NCI-H526 (cell line): ENCODE results near the gene TDRD10.
"Not testable (repeated sequence)": the region's sequence is repeated elsewhere in the genome, so short reads cannot be mapped to it uniquely, and the experiment has no call there.

Experiments used
- DNase-seq, 2 experiments: peaks; one replicate each; lab custom pipeline; 2025; lab: John Stamatoyannopoulos, UW

Gene TDRD10

DNA sequence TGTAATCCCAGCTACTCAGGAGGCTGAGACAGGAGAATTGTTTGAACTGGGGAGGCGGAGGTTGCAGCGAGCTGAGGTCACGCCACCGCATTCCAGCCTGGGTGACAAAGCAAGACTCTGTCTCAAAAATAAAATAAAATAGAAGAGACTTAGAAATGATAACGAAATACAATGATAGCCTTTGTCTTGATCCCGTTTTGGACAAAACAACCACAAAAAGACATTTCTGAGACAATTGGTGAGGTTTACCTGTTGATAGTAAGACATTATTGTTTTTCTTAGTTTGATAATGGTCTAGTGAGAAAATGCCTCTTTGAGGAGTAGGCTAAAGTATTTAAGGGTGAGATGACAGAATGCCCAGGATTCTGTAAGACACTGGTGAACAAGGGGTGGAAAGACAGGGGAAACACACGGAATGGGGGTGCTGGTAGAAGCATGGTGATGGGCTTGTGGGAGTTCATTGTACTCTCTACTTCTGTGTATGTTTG is 12.1 kb downstream of the TDRD10 start:
- DNase-seq, result no peak

DNA sequence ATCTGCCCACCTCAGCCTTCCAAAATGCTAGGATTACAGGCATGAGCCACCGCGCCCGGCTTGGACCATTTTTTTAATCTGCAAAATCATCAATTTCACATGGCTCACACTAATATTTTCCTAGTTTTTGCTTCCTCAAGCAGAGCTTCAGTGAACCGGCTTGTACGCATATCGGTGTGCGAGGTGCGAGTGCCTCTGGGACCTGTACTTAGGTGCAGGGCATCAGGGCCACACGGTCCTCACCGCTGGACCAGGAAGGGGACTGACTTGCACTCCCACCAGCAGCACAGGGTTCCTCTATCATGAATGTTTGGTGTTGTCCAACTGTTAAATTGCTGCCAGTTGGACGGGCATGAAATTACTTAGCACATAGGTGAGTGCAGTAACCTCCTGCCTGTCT is 15.6 kb downstream of the TDRD10 start:
- no peak for DNase-seq

DNA sequence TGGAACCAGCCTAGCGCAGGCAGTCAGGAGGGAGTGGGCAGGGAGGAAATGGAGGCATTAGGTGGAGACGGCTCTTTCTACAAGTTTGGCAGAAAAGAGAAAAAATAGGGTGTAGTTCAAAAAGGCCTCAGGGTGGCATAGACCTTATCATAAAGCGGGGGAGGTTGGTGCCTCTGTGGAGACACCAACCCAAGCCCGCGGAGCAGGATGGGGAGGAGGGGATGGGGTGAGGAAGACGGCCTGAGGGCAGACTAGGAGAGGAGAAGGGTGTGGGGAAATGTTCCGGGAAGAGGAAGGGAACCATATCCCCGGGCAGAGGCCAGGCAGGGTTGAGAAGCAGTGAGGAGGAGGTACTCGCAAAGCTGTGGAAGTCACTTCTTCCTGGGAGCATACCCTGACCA is 17.6 kb downstream of the TDRD10 start:
- DNase-seq, result peak in 1 of 2 experiments; percentile 64

DNA sequence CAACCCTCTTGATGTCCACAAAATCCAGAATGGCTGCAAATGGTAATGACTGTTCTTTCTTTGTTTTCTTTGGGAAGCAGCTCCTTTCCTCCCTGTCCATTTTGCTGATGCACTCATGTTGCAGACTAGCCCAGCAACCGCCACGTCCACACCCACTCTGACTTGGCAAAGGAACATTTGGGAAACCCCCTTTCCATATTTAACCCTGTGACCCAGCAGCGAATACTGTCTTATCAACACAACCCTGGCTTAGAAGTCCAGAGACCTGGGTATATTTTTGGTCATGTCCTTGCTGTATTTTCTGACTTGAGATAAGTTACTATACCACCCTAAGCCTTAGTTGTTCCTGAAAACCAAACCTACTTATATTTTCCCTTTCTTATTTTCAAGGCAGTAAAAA is 18.3 kb downstream of the TDRD10 start:
- DNase-seq, result no peak

DNA sequence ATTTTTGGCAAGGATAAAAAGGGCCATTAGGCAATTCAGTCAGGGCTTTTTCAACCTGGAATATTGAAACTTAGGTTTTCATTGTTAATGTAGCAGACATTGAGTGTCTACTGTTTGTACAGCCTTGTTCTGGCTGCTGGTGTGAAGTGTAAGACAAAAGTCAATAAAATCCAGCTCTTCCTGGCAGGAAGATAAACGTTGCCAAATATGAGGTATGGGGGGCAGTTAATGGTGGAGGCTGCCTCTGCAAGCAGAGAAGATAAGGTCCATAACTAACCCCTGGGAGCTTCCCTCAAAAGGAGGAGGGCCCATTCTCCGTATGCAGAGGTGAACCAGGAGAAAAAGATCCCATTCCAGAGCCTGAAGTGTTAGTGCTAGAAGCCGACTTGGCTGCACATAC is 19.7 kb downstream of the TDRD10 start:
- DNase-seq, result no peak

DNA sequence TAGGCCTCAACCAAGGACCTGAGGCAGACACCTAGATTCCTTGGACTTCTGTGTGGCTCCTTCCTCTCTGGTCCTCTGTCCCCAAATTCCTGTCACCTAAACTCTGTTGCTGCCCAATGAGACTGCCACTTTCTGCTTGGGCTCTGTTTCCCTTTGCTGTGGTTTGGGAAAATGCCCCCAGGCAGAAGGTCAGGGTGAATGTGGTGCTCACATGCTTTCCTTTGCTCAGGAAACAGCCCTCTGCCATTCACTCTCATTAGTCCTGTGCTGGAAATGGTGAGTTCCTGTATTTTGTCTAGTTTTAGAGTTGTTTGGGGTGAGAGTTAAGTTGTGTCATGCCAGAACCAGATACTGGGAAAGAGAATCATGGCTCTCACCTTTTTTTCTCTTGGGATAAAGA is 22.9 kb downstream of the TDRD10 start:
- no peak for DNase-seq

DNA sequence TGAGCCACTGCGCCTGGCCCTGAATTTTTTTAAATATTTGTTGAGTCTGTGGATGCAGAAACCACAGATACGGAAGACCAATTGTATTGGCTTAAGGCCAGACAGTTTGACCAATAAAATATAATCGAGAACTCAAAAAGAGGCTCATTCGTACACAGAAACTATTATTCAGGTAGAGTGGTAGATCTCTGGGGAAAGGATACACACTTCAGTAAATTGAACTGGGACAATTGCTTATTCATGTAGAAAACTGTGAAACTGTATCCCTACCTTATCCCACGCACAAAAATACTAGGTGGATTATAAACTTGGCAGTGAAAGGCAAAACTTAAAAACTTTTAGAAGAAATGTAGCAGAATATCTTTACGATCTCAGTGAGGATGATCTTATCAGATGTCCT is 25.2 kb downstream of the TDRD10 start:
- DNase-seq, result no peak

DNA sequence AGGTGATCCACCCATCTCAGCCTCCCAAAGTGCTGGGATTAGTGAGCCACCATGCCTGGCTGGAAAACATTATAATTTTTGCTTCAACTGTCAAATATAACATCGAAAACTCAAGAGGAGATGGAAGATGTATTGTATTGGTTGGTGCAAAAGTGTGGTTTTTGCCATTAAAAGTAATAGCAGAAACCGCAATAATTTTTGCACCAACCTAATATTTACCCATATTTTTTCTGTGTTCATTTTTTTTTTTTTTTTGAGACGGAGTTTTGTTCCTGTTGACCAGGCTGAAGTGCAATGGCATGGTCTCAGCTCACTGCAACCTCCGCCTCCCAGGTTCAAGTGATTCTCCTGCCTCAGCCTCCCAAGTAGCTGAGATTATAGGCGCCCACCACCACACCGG is 27.3 kb downstream of the TDRD10 start:
- DNase-seq, result no peak

DNA sequence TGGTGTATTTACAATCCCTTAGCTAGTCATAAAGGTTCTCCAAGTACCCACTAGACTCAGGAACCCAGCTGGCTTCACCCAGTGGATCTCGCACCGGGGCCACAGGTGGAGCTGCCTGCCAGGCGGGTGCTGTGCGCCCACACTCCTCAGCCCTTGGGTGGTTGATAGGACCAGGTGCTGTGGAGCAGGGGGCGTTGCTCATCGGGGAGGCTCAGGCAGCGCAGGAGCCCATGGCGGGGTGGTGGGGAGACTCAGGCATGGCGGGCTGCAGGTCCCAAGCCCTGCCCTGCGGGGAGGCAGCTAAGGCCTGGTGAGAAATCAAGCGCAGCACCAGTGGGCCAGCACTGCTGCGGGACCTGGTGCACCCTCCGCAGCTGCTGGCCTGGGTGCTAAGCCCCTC is 29.9 kb downstream of the TDRD10 start:
- DNase-seq, result not testable (repeated sequence)

DNA sequence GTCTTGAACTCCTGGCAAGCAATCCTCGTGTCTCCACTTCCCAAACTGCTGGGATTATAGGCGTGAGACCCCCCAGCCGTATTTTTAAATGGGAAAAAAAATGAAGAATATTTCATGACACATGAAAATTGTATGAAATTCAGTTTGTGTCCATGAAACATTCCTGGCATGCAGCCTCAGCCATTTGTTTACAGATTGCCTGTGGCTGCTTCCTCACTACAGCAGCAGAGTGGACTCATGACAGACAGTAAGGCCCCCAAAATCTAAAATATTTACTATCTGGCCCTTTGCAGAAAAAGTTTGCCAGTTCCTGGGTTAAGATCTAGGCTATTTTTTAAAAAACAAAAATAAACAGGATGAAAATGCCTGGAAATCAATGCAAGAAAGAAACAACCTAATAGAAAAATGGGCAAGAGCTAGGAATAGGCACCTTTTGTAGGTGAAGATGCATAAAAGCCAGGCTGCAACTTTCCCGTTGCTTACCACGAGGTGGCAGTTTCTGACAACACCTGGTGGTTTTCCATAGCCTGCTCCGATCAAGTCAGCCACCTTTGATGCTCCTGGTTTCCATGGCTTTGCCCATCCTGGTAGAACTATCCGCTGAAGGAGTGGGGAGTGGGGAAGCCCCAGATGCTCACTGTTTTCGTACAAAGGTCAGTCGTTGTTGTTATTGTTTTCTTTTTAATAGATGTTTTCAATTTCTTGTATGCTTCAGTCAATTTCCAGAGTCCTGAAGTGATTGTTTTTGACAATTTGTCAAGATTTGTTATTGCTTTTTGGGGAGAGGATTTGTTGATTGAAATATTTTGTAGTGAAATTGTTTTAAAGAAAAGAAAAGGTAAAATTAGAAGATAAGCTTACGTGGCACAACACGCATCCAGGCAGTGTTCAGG is 32.2 kb downstream of the TDRD10 start:
- DNase-seq, result peak; percentile 76 to 94

DNA sequence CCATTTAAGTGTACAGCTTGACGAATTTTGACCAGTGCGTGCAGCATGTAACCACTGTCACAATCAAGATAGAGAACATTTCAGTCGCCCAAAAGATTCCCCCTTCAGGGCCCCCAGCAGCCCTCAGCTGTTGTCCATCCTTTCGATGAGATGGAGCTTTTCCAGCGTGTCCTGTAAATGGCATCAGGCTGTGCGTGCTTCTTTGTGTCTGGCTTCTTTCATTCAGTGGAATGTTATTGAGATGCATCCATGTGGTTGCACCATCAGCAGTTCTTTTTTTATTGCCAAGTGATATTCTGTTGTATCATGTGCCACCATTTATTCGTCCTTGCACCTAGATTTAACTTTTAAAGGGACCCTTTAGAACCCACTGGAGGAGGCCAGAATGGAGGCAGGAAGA is 34.6 kb downstream of the TDRD10 start:
- no peak for DNase-seq

DNA sequence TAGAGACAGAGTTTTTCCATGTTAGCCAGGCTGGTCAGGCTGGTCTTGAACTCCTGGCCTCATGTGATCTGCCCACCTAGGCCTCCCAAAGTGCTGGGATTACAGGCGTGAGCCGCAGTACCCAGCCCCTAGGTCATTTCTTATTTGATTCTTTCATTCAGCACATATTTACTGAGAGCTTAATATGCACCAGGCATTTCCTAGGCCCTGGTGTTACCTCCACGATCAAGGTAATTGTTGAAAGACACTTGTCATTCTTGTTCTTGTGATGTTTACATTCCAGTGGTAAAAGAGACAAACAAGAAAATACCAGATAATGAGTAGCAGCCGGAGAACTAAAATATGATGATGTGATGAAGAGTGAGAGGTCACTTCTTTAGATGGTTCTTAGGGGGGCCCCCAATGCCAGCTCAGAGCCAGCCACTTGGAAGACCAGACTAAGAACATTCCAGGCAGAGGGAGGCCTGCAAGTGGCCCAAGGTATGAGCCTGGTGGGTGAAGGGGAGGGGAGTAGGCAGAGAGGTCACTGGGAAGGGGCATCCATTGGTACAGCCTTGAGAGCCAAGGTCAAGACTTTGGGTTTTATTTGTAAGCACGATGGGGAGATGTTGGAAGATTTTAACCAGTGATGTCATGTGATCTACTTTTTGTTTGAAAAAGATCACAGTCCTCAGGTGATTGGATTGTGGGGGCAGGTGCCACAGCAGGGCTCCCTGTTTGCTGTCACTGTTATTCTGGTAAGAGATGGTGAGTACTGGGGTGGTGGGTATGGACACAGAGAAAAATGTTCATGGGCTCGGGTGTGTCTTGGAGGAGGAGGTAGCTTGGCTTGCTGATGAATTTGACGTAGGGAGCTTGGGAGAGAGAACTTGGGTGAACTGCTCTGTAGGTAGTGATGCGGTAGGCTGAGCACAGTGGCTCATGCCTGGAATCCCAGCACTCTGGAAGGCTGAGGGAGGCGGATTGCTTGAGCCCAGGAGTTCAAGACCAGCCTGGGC is 37.8 kb downstream of the TDRD10 start:
- DNase-seq, result no peak

DNA sequence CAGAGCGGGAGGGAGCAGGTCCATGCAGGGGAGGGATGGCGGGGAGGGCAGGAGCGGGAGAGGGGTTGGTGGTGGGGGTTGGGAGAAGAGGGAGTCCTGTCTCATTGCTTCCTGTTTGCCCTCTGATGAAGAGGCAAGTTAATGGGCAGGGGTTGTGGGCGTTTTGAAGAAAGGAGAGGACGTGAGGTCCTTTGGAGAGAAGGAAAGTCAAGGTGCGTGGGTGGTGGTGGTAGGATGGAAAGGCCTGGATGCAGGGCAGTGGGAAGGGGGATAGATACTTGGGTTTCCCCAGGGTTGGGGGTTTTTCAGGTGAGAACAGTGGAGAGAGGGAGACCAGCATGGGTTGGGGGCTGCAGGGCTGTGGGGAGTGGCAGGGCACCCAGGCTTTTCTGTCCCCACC is 39.2 kb downstream of the TDRD10 start:
- no peak for DNase-seq

DNA sequence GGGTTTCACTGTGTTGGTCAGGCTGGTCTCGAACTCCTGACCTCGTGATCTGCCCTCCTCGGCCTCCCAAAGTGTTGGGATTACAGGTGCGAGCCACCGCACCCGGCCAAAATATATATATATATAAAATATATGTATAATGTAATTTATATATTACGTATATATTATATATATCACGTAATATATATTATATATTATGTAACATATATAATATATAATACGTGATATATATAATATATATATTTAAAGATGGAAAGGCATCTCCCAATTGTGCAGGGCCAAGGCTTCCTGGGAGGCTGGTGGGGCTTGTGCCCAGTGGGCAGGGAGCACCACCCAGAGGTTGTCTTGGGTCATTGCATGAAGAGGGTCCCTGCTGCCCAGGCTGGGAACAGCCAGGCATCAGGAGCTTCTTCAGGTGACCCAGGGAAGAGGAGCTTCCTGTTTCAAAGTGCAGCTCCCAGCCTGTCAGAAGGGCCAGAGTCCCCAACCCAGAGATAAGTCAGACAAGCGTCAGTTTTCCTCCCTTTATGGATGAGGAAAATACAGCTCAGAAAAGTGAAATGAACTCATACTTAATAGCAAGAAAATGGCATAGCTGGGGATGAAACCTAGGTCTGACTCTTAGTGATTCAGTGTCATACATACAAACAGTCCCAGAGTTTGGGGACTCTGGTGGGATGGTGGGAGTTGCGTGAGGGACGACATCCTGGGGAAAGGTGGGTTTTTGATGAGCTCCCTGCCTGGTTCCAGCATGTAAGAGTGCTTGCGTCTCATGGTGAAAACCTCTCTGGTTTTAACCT is 44.4 kb downstream of the TDRD10 start:
- DNase-seq, result peak; percentile 73 to 96

DNA sequence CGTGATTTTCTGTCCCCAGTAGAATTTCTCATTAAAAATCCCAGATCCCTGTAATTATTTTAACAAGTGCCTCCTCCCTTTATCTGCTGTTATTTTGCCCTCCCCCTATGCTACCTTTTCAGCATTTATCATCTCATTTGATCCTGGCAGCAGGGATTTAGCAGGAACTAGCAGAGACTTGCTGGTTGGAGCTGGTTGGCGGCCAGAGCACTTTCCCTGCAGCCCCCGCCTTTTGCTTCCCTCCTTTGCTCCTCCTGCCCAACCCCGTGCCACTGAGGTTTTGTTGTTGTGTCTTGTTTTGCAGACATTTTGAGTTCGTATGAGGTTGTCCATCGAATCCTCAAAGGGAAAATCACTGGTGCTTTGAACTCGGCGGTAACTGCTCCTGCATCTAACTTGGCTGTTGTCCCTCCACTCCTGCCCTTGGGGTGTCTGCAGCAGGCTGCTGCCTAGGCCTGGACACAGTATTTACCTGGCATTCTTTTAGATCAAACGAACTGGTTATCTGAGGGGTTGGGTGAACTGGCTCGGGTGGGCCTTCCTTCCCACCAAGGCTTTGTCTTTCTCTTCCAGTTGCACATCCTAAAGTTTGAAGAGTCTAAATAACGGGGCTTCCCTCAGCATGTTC is 45.2 kb downstream of the TDRD10 start:
- no peak for DNase-seq

DNA sequence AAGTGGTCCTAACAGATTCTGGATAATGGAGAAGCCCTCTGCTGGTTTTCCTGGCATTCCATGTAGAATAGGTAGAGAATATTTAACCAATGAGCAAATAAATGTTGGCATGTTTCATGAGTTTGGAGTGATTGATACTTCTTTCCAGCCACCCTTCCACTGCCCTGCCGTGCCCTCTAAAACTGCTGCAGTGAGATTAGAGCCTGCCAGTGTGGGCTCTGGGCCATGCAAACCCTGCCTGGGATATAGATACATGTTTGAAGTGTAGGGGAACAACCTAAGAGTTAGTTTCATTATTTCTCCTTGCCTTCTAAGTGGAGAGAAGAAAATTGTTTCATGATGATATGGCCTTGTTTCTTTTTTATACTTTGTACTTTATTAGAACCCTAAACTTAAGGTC is 46.0 kb downstream of the TDRD10 start:
- no peak for DNase-seq

DNA sequence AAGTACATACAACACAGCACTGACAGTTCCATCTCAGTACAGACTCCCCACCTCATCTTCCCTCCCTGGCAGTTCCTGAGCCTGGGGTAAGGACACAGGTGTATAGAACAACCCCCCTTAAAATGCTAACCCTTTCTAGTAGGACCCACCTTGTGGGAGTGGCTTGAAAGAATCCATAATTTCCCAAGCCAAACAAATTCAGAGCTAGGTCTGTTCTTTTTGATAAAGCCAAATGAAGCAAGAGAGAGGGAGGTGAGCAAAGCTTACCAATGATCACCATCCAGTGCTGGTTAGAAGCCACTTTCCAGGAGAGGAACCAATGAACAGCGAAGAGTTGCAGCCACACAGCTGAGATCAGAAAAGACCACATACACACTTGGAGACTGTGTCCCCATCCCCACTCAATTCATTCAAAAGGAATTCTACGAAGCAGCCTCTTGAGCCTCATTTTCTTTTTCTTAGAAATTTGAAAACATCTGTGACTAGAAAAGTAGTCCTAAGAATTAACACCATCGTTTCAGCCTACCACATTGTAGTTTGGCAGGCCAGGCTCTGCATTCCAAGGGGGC is 47.3 kb downstream of the TDRD10 start:
- DNase-seq, result no peak

DNA sequence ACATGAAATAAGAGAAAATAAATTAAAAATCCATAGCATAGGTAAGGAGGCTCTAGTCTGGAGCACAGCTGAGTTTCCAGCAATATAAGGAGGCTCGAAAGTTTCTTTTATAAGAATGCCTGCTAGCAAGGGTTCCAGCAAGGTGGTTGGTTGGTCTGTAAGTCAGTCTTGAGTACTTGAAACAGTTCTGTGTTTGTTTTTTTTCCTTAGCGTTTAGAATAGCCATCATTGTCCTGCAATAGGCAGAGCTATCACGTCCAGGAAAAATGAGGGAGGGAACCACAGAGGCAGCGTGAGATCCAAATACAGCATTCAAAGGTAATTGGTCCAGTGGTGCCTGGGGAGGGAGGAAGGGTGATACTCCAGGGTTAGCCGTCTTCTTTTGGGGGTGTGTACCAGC is 48.1 kb downstream of the TDRD10 start:
- no peak for DNase-seq

DNA sequence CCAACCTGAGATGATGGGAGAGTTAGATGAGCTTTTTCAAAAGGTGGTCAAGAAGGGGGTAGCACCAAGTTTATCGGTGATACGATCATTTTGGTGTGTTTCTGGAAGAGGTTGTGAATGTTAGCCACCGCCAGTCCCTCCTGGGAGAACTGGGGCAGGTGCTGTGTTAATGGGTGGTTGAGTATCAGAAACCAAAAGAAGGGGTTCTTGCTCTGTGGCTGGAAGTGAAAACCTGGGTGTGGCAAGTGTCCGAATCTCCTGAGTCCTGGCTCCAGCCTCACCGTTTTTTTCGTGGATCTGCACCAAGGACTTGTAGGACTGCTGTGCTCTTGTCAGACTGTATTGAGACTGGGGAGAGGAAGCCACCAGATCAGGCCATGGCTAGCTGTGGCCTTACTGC is 48.6 kb downstream of the TDRD10 start:
- no peak for DNase-seq

DNA sequence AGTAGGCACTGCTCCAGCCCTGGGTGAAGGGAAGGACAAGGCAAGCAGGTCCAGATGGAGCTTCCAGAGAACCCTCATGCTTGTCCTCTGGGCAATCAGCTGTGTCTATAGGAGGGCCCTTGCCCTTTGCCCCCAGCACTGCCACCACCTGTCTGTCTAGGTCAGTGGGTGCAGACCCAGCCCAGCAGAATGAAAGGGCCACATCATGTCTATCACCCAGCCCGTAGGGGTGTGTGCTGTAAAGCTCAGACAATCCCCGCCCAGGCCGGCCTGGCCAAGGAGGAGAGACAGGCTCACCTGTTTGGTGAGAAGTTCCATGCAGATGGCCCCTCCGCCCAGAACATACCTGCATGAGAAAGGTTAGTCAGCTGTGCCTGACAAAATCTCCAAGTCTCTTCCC is 49.5 kb downstream of the TDRD10 start:
- DNase-seq, result no peak

DNA sequence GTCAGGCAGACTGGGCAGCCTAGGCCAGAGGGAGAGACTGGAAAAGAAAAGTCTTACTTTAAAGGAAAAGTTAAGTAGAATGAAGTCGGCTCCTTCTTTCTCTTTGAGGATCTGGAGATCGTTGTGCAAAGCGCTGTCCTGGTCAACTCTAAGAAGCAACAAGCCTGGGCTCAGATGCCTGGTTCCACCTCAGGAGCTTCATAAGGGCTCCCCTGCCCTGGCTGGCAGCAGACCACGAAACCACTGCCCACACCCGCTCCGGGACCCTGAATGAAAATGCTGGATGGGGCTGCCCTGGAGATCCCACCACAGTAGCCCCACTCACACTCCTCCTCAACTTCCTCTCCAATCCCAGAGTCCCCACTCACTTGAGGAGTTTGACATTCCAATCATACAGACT is 50.0 kb downstream of the TDRD10 start:
- no peak for DNase-seq
